Ishikawa (cell line): Measurements from ENCODE around the gene KCNT1.
A peak's percentile ranks its signal among the peaks of the same experiment; 100 is the strongest.

ENCODE experiments used
- CEBPB ChIP-seq: IDR thresholded peaks from 2 replicates; pipeline ENCODE4 v1.6.1; 2012
- CREB1 ChIP-seq: IDR thresholded peaks from 2 replicates; pipeline ENCODE4 v1.6.1; 2012; ENCODE audit warnings: low read depth
- EGR1 ChIP-seq: IDR thresholded peaks from 2 replicates; pipeline ENCODE4 v1.6.1; 2012
- EP300 ChIP-seq: IDR thresholded peaks from 2 replicates; pipeline ENCODE4 v1.6.1; 2012; ENCODE audit warnings: borderline replicate concordance
- FOXM1 ChIP-seq: IDR thresholded peaks from 2 replicates; pipeline ENCODE4 v1.6.1; 2012; ENCODE audit warnings: low read depth, borderline replicate concordance
- NFIC ChIP-seq: IDR thresholded peaks from 2 replicates; pipeline ENCODE4 v1.6.1; 2012
- RAD21 ChIP-seq: IDR thresholded peaks from 2 replicates; pipeline ENCODE4 v1.6.1; 2012; ENCODE audit warnings: low read depth
- TAF1 ChIP-seq: IDR thresholded peaks from 2 replicates; pipeline ENCODE4 v1.6.1; 2012; ENCODE audit warnings: low read depth, mild to moderate bottlenecking
- TCF12 ChIP-seq: IDR thresholded peaks from 2 replicates; pipeline ENCODE4 v1.6.1; 2012; ENCODE audit warnings: low read depth
- TEAD4 ChIP-seq: IDR thresholded peaks from 2 replicates; pipeline ENCODE4 v1.6.1; 2012
- YY1 ChIP-seq: IDR thresholded peaks from 2 replicates; pipeline ENCODE4 v1.6.1; 2012; ENCODE audit warnings: low read depth
- ZBTB7A ChIP-seq: IDR thresholded peaks from 2 replicates; pipeline ENCODE4 v1.6.1; 2012; ENCODE audit warnings: low read depth
- TF ChIP-seq, protein P1 (sequence below): IDR thresholded peaks from 2 replicates; pipeline ENCODE4 v1.6.1; 2012; ENCODE audit warnings: low read depth, mild to moderate bottlenecking
- TF ChIP-seq, protein P2 (sequence below): IDR thresholded peaks from 2 replicates; pipeline ENCODE4 v1.6.1; 2012
- TF ChIP-seq, protein P3 (sequence below): IDR thresholded peaks from 2 replicates; pipeline ENCODE4 v1.6.1; 2012

KCNT1 gene

DNA sequence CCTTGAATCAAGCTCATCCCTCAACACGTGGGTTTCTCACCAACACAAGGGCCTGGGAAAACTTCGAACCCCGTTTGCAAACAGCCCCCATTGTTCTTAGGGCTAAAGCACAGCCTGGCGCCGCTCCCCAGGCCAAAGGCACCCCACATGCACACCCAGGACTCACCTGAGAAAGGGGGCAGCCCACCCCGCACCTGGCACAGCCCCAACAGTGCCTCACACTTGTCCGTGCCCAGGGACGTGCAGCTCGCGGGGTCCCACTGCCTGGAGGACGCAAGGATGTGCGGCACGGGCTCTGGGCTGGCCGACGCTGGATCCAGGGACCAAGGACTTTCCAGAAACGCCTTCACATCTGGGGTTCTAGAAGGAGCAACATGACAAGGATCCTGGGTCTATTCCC, 5.5 kb upstream of the KCNT1 start:
- TF ChIP-seq NFIC (no peak), TAF1 (no peak), YY1 (no peak), TEAD4 (no peak), EP300 (no peak), CREB1 (no peak), CEBPB (no peak), TCF12 (no peak), ZBTB7A (no peak), FOXM1 (no peak), EGR1 (no peak), RAD21 (no peak)
- TF ChIP-seq, protein P1, sequence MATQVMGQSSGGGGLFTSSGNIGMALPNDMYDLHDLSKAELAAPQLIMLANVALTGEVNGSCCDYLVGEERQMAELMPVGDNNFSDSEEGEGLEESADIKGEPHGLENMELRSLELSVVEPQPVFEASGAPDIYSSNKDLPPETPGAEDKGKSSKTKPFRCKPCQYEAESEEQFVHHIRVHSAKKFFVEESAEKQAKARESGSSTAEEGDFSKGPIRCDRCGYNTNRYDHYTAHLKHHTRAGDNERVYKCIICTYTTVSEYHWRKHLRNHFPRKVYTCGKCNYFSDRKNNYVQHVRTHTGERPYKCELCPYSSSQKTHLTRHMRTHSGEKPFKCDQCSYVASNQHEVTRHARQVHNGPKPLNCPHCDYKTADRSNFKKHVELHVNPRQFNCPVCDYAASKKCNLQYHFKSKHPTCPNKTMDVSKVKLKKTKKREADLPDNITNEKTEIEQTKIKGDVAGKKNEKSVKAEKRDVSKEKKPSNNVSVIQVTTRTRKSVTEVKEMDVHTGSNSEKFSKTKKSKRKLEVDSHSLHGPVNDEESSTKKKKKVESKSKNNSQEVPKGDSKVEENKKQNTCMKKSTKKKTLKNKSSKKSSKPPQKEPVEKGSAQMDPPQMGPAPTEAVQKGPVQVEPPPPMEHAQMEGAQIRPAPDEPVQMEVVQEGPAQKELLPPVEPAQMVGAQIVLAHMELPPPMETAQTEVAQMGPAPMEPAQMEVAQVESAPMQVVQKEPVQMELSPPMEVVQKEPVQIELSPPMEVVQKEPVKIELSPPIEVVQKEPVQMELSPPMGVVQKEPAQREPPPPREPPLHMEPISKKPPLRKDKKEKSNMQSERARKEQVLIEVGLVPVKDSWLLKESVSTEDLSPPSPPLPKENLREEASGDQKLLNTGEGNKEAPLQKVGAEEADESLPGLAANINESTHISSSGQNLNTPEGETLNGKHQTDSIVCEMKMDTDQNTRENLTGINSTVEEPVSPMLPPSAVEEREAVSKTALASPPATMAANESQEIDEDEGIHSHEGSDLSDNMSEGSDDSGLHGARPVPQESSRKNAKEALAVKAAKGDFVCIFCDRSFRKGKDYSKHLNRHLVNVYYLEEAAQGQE, result no peak
- TF ChIP-seq, protein P2, sequence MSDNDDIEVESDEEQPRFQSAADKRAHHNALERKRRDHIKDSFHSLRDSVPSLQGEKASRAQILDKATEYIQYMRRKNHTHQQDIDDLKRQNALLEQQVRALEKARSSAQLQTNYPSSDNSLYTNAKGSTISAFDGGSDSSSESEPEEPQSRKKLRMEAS, result no peak
- TF ChIP-seq, protein P3, sequence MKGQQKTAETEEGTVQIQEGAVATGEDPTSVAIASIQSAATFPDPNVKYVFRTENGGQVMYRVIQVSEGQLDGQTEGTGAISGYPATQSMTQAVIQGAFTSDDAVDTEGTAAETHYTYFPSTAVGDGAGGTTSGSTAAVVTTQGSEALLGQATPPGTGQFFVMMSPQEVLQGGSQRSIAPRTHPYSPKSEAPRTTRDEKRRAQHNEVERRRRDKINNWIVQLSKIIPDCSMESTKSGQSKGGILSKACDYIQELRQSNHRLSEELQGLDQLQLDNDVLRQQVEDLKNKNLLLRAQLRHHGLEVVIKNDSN, result no peak

DNA sequence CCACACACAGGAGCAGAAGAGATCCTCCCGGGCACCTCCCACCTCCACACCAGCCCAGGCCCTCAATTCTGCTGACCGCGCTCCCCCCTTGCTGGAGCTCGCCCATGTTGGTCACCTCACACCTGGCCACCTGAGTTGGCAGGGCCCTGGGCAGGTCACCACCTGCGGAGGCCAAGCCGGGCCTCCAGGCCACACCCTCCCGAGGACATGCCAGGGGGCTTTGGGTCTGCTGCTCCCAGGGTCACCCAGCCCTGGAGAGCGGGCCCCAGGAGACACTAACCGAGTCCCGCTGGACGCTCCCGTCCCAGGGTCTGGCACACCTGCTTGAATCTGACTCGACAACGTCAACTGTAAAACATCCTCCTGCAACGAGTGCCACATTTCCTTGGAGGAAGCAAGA, 4.8 kb upstream of the KCNT1 start:
- no peak for TF ChIP-seq EP300
- TF ChIP-seq CREB1, result no peak
- no peak for TF ChIP-seq EGR1
- TF ChIP-seq, protein P3, result no peak
- no peak for TF ChIP-seq ZBTB7A
- TF ChIP-seq, protein P1, result no peak
- no peak for TF ChIP-seq FOXM1
- TF ChIP-seq, protein P2, result no peak
- TF ChIP-seq TAF1, result no peak

DNA sequence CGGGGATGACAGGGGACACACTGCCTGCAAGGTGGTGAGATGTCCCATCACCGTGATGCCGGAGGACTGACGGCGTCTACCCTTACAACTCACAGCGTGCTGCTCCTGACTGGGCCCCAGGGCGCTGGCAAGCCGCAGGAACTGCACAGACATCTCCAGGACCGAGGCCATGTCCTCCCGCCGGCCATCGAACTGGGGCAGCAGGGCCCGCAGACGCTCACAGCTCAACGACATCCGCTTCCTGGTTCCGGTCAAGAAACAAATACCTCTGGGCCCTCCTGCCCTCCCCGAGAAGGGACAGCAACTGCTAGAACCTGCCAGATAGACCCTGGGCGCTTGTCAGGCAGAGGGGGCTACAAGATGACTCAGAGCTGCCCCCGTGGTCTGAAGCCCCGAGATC, 3.7 kb upstream of the KCNT1 start:
- TF ChIP-seq TAF1 (no peak), CEBPB (no peak), NFIC (no peak), RAD21 (no peak), ZBTB7A (no peak)

DNA sequence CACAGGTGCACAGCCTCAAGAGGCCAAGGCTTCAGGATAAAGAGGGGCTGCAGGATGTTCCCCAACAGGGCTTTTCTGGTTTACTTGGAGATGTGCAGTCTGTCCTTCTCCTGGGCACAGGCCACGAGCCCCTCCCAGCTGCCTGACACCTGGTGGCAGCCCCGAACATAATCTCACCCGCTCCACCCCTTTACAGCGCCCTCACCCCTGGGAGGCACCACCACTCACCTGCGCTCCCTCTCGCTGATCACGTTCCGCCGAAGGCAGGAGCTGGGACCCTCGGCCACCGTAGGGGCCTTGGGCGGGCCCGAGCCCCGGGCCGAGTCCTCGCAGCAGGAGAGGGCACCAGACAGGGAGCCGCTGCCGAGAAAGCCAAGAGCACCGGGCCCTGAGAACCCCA, 3.2 kb upstream of the KCNT1 start:
- TF ChIP-seq, protein P2, result no peak
- TF ChIP-seq TEAD4, result no peak

DNA sequence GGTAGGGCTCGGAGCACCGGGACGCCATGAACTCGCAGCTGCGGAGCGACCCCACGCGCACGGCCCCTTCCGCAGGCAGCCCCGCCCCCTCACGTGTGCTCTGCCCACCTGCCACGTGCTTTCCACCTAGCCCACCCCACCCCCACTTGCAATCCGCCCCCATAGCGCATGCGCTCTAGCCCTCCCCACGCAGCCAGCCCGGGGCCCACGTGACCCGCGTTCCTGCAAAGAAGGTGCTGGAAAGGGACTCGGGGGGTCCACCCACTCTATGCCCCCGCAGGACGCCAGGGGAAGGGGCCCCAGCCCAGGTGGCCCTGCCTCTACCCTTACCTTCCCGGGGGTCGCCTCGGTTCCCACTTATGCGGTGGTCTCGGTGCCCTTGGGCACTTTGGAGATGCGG, 2.5 kb upstream of the KCNT1 start, which contains the start of gene SOHLH1:
SOHLH1 (minus strand) TSS at position 42 of the 400 bp plus-strand sequence; CDS start at position 28, 14 bp downstream.
- TF ChIP-seq RAD21, result no peak
- TF ChIP-seq, protein P3, result peak; percentile 40; the same call in 1 of the 2 replicates

DNA sequence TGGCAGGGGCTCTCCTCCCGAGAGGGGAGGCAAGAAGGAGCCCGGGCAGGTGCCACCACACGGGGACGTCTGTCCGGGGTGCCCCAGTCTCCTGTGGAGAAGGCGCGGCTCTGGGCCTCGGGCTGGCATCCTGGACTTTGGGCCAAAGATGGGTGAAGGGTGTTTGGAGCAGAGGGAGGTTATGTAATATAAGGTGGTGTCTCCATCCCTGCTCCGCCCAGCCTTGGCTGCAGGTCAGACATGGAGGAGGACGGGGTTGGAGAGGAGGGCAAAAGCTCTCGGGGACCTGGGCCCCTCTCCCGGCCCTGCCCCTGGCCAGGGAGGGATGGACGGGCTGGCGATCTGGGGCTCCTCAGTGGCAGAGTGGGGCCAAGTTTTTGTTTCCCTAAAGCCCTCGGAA, 1.5 kb upstream of the KCNT1 start:
- TF ChIP-seq YY1, result no peak
